ENCODE results near the gene RHBDL1.
A peak's percentile ranks its signal among the peaks of the same experiment; 100 is the strongest.

The RHBDL1 gene

DNA sequence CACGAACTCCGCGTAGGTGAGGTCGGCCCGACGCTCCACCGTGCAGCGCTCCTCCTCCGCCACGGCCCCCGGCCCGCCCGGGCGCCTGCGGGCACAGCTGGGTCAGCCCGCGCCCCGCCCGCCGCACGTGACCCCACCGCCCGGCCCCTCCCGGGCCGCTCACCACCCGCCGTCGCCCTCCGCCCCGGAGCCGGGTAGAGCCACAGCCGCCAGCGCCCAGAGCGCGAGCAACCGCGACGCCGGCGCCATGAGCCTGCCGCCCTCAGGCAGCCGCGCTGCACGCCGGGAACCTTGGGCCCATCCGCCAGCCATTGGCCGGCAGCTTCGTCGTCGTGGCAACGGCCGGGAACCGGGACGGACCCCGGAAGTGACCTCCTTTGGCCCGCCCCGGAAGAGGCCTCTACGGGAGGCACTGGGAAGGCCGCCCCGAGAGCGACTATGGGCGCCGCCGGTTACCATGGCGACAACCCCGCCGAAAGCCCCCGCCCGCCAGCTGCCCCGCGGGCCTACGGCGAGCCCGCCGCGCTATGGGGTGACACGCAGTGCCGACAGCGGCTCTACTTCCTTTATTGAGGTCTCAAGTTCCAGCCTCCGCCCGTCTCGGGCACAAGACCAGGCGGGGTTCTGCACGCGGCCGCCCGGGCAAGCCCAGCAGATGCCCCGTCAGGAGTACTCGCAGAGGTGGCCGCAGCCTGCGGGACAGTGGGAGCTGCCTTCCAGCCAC lies 8.8 kb downstream of the RHBDL1 start, which contains the start of gene JMJD8 (continued):
- TF ChIP-seq, protein P1, sequence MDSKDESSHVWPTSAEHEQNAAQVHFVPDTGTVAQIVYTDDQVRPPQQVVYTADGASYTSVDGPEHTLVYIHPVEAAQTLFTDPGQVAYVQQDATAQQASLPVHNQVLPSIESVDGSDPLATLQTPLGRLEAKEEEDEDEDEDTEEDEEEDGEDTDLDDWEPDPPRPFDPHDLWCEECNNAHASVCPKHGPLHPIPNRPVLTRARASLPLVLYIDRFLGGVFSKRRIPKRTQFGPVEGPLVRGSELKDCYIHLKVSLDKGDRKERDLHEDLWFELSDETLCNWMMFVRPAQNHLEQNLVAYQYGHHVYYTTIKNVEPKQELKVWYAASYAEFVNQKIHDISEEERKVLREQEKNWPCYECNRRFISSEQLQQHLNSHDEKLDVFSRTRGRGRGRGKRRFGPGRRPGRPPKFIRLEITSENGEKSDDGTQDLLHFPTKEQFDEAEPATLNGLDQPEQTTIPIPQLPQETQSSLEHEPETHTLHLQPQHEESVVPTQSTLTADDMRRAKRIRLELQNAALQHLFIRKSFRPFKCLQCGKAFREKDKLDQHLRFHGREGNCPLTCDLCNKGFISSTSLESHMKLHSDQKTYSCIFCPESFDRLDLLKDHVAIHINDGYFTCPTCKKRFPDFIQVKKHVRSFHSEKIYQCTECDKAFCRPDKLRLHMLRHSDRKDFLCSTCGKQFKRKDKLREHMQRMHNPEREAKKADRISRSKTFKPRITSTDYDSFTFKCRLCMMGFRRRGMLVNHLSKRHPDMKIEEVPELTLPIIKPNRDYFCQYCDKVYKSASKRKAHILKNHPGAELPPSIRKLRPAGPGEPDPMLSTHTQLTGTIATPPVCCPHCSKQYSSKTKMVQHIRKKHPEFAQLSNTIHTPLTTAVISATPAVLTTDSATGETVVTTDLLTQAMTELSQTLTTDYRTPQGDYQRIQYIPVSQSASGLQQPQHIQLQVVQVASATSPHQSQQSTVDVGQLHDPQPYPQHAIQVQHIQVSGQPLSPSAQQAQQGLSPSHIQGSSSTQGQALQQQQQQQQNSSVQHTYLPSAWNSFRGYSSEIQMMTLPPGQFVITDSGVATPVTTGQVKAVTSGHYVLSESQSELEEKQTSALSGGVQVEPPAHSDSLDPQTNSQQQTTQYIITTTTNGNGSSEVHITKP (tag by site-specific recombination; IDR thresholded peaks at IDR 0.05): 0 out of 2 replicates have a peak, but pooled peaks have one; percentile 14
- TF ChIP-seq ZNF558 (tag by site-specific recombination; IDR thresholded peaks at IDR 0.05) (no peak), YY1 (tag by site-specific recombination; IDR thresholded peaks at IDR 0.05) (peak; percentile 84), SALL2 (tag by site-specific recombination; IDR thresholded peaks at IDR 0.05; ENCODE audit: borderline replicate concordance) (no peak), ZNF433 (tag by site-specific recombination; IDR thresholded peaks at IDR 0.05; ENCODE audit: low read depth) (no peak), ZNF394 (tag by site-specific recombination; IDR thresholded peaks at IDR 0.05; ENCODE audit: borderline replicate concordance) (peak; percentile 38; the same call in 1 of the 2 replicates), FEZF1 (tag by site-specific recombination; IDR thresholded peaks at IDR 0.05) (no peak), ZNF510 (tag by site-specific recombination; IDR thresholded peaks at IDR 0.05; ENCODE audit: insufficient replicate concordance) (no peak), SP2 (tag by site-specific recombination; IDR thresholded peaks at IDR 0.05) (peak; percentile 95), GLIS2 (tag by site-specific recombination; IDR thresholded peaks at IDR 0.05) (peak; percentile 84), ZNF830 (tag by site-specific recombination; IDR thresholded peaks at IDR 0.05; ENCODE audit: low read depth) (no peak), REPIN1 (tag by site-specific recombination; IDR thresholded peaks at IDR 0.05; ENCODE audit: low read depth) (no peak), ZNF792 (tag by site-specific recombination; IDR thresholded peaks at IDR 0.05) (no peak), GFI1B (tag by site-specific recombination; IDR thresholded peaks at IDR 0.05) (no peak), ZNF768 (tag by site-specific recombination; IDR thresholded peaks at IDR 0.05) (no peak), PRDM1 (tag by site-specific recombination; IDR thresholded peaks at IDR 0.05) (no peak), ZNF202 (tag by site-specific recombination; IDR thresholded peaks at IDR 0.05; ENCODE audit: borderline replicate concordance) (no peak), ZNF302 (tag by site-specific recombination; IDR thresholded peaks at IDR 0.05; ENCODE audit: low read depth) (no peak), BCL11A (tag by site-specific recombination; IDR thresholded peaks at IDR 0.05; ENCODE audit: low read depth) (no peak)
- TF ChIP-seq, protein P2, sequence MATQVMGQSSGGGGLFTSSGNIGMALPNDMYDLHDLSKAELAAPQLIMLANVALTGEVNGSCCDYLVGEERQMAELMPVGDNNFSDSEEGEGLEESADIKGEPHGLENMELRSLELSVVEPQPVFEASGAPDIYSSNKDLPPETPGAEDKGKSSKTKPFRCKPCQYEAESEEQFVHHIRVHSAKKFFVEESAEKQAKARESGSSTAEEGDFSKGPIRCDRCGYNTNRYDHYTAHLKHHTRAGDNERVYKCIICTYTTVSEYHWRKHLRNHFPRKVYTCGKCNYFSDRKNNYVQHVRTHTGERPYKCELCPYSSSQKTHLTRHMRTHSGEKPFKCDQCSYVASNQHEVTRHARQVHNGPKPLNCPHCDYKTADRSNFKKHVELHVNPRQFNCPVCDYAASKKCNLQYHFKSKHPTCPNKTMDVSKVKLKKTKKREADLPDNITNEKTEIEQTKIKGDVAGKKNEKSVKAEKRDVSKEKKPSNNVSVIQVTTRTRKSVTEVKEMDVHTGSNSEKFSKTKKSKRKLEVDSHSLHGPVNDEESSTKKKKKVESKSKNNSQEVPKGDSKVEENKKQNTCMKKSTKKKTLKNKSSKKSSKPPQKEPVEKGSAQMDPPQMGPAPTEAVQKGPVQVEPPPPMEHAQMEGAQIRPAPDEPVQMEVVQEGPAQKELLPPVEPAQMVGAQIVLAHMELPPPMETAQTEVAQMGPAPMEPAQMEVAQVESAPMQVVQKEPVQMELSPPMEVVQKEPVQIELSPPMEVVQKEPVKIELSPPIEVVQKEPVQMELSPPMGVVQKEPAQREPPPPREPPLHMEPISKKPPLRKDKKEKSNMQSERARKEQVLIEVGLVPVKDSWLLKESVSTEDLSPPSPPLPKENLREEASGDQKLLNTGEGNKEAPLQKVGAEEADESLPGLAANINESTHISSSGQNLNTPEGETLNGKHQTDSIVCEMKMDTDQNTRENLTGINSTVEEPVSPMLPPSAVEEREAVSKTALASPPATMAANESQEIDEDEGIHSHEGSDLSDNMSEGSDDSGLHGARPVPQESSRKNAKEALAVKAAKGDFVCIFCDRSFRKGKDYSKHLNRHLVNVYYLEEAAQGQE (tag by site-specific recombination; IDR thresholded peaks at IDR 0.05): no peak; the same call in 1 of the 2 replicates
- TF ChIP-seq, protein P3, sequence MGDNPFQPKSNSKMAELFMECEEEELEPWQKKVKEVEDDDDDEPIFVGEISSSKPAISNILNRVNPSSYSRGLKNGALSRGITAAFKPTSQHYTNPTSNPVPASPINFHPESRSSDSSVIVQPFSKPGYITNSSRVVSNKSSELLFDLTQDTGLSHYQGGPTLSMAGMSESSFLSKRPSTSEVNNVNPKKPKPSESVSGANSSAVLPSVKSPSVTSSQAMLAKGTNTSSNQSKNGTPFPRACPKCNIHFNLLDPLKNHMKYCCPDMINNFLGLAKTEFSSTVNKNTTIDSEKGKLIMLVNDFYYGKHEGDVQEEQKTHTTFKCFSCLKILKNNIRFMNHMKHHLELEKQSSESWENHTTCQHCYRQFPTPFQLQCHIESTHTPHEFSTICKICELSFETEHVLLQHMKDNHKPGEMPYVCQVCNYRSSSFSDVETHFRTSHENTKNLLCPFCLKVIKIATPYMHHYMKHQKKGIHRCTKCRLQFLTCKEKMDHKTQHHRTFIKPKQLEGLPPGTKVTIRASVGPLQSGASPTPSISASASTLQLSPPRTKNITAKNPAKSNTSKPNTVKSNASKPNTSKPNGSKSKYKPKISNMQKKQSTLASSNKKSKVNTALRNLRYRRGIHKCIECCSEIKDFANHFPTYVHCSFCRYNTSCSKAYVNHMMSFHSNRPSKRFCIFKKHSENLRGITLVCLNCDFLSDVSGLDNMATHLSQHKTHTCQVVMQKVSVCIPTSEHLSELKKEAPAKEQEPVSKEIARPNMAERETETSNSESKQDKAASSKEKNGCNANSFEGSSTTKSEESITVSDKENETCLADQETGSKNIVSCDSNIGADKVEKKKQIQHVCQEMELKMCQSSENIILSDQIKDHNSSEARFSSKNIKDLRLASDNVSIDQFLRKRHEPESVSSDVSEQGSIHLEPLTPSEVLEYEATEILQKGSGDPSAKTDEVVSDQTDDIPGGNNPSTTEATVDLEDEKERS (tag by site-specific recombination; IDR thresholded peaks at IDR 0.05): no peak
- TF ChIP-seq, protein P4, sequence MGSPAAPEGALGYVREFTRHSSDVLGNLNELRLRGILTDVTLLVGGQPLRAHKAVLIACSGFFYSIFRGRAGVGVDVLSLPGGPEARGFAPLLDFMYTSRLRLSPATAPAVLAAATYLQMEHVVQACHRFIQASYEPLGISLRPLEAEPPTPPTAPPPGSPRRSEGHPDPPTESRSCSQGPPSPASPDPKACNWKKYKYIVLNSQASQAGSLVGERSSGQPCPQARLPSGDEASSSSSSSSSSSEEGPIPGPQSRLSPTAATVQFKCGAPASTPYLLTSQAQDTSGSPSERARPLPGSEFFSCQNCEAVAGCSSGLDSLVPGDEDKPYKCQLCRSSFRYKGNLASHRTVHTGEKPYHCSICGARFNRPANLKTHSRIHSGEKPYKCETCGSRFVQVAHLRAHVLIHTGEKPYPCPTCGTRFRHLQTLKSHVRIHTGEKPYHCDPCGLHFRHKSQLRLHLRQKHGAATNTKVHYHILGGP (tag by site-specific recombination; IDR thresholded peaks at IDR 0.05): no peak
- TF ChIP-seq, protein P5, sequence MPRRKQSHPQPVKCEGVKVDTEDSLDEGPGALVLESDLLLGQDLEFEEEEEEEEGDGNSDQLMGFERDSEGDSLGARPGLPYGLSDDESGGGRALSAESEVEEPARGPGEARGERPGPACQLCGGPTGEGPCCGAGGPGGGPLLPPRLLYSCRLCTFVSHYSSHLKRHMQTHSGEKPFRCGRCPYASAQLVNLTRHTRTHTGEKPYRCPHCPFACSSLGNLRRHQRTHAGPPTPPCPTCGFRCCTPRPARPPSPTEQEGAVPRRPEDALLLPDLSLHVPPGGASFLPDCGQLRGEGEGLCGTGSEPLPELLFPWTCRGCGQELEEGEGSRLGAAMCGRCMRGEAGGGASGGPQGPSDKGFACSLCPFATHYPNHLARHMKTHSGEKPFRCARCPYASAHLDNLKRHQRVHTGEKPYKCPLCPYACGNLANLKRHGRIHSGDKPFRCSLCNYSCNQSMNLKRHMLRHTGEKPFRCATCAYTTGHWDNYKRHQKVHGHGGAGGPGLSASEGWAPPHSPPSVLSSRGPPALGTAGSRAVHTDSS (tag by site-specific recombination; IDR thresholded peaks at IDR 0.05): no peak
- TF ChIP-seq, protein P6, sequence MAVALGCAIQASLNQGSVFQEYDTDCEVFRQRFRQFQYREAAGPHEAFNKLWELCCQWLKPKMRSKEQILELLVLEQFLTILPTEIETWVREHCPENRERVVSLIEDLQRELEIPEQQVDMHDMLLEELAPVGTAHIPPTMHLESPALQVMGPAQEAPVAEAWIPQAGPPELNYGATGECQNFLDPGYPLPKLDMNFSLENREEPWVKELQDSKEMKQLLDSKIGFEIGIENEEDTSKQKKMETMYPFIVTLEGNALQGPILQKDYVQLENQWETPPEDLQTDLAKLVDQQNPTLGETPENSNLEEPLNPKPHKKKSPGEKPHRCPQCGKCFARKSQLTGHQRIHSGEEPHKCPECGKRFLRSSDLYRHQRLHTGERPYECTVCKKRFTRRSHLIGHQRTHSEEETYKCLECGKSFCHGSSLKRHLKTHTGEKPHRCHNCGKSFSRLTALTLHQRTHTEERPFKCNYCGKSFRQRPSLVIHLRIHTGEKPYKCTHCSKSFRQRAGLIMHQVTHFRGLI (tag by site-specific recombination; IDR thresholded peaks at IDR 0.05): peak; percentile 58; the same call in 1 of the 2 replicates
